Body of pancreas (tissue), 4 donors: ENCODE measurements around the gene JMY. TPM values are rescaled to one million over a fixed set of nuclear protein-coding genes. Genes with fewer than 3 reads are reported as not detected.
A peak's percentile ranks its signal among the peaks of the same experiment; 100 is the strongest.

Experiments used
- ATAC-seq: fragments of 150-250 bp; one replicate; pipeline ENCODE4 v1.9.1; 2016
- DNase-seq, 4 donors: peaks; one replicate each; pipeline ENCODE4 v3.0.0-alpha.2; 2019
- H3K27ac ChIP-seq, 4 donors: fragments of 200-600 bp; sonication (generic); 1 replicate in 3 of 4; 2 replicates in 1 of 4; pipeline versions ENCODE4 v1.5.1 to v1.6.1; 2016 to 2019; ENCODE audit warnings: mild to moderate bottlenecking in 1 of 4, mixed read lengths in 1 of 4, moderate library complexity in 1 of 4
- H3K27me3 ChIP-seq, 2 donors: fragments of 200-600 bp; sonication (generic); one replicate each; pipeline ENCODE4 v1.6.0; 2016; ENCODE audit warnings: mild to moderate bottlenecking in 1 of 2
- H3K36me3 ChIP-seq, 2 donors: fragments of 200-600 bp; sonication (generic); replicated peaks in 1 of 2; 2 replicates each; pipeline ENCODE4 v1.5.1; 2016; ENCODE audit warnings: low read depth in 2 of 2; ENCODE audit not compliant: insufficient read depth in 1 of 2
- H3K4me1 ChIP-seq: fragments of 200-600 bp; sonication (generic); one replicate; pipeline ENCODE4 v1.6.0; 2016
- H3K4me3 ChIP-seq, 2 donors: fragments of 200-600 bp; sonication (generic); 1 replicate in 1 of 2; 2 replicates in 1 of 2; pipeline ENCODE4 v1.5.1; 2016 to 2019
- H3K9me3 ChIP-seq, 3 donors: fragments of 200-600 bp; sonication (generic); 1 replicate in 2 of 3; 2 replicates in 1 of 3; pipeline ENCODE4 v1.5.1; 2016
- CTCF ChIP-seq, 7 experiments: fragments of 450-650 bp in 4 of 7; fragments of 200-600 bp in 3 of 7; sonication (generic) in 3 of 7; IDR thresholded peaks; one replicate each; pipeline ENCODE4 v1.5.1; 2016 to 2019; ENCODE audit warnings: antibody characterized with exemption in 7 of 7
- POLR2A ChIP-seq, 3 donors: fragments of 450-650 bp; IDR thresholded peaks; one replicate each; pipeline ENCODE4 v1.6.1; 2016; ENCODE audit warnings: antibody characterized with exemption in 3 of 3, mild to moderate bottlenecking in 2 of 3
- WGBS, 2 donors: methylation state at CpG; one replicate each; pipeline ENCODE4 v1.1.5; 2017; 5-methylcytosine and 5-hydroxymethylcytosine counted together
- intact Hi-C: fragments of 100-400 bp; cut with DNase I; formaldehyde crosslinking; loops from one replicate; pipeline ENCODE4 v1.15.1; 2023
- total RNA-seq, 2 donors: library from RNA; depleted of rRNA; stranded (reverse); fragments of >200 nt; gene quantifications; one replicate each; pipeline ENCODE4 v1.1.0, GENCODE V29; 2016

The JMY gene
- total RNA-seq, 2 donors from 2014 or later, result 11.9 to 15.8 TPM

DNA sequence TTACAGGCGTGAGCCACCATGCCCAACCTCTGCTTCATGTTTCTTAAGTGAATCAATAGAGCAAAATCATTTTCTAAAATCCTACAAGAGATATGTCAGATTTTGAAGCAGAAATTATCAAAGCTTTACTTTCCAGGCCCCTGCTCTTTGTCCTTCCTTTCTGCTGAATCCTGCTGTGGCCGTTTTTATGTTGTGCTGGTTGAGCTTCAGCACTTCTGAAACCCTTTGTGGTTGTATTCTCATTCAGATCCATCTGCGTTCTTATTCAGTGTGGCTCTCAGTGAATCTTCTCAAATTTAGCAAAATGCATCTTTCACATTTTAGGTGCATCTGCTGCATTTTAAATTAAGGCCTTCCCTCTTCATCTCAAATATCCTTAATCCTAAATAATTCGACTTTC is 26.0 kb downstream of the JMY start:
- no peaks in the 10 kb centered on the region for H3K9me3 ChIP-seq
- intact Hi-C loops, result no loop called here
- DNase-seq (no peak), ATAC-seq (no peak)
- H3K36me3 ChIP-seq, result no peaks in the 10 kb centered on the region
- 80 to 87% methylated on average over 4 of the region's 4 CpGs for WGBS, 2 donors
- no peak overlapping the region for H3K27ac ChIP-seq
- no peak overlapping the region for H3K4me3 ChIP-seq
- TF ChIP-seq CTCF (IDR thresholded peaks at IDR 0.05) (no peak), POLR2A (IDR thresholded peaks at IDR 0.05) (no peak)
- no peaks in the 10 kb centered on the region for H3K27me3 ChIP-seq
- peaks cover 11% of the 10 kb centered on the region for H3K4me1 ChIP-seq

DNA sequence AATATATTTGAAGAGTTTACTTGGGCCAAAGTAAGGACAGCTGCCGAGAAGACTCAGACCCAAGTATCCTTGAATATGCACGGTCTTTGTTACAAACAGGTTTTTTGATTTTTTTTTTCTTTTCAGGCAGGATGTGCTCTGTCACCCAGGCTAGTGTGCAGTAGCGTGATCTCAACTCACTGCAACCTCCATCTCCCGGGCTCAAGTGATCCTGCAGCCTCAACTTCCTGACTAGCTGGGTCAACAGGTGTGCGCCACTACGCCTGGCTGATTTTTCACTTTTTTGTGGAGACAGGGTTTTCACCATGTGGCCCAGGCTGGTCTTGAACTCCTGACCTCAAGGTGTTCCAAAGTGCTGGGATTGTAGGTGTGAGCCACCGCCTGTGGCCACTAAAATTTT is 27.4 kb downstream of the JMY start:
- H3K27me3 ChIP-seq, result no peaks in the 10 kb centered on the region

GRCh38 chr5:79267180-79267579 is 31.2 kb downstream of the JMY start:
- no peak for TF ChIP-seq CTCF (IDR thresholded peaks at IDR 0.05)
- no peak for TF ChIP-seq POLR2A (IDR thresholded peaks at IDR 0.05)
- intact Hi-C loops, result no loop called here
- Histone ChIP-seq H3K4me1 (peaks cover 7% of the 10 kb centered on the region), H3K27ac (no peak overlapping the region), H3K4me3 (no peak overlapping the region), H3K36me3 (no peaks in the 10 kb centered on the region), H3K27me3 (no peaks in the 10 kb centered on the region), H3K9me3 (no peaks in the 10 kb centered on the region)
- DNase-seq (no peak), ATAC-seq (no peak)

More for the DNA sequence above, 27.4 kb downstream of the JMY start:
- H3K9me3 ChIP-seq, result no peaks in the 10 kb centered on the region
- 87 to 88% methylated on average over 6 to 7 of the region's 7 CpGs for WGBS, 2 donors
- intact Hi-C loops, result no loop called here
- H3K27ac ChIP-seq, result no peak overlapping the region
- H3K4me3 ChIP-seq, result no peak overlapping the region
- no peaks in the 10 kb centered on the region for H3K36me3 ChIP-seq
- TF ChIP-seq POLR2A (IDR thresholded peaks at IDR 0.05), result no peak
- TF ChIP-seq CTCF (IDR thresholded peaks at IDR 0.05), result no peak
- H3K4me1 ChIP-seq, result peaks cover 11% of the 10 kb centered on the region
- ATAC-seq (no peak), DNase-seq (no peak)

DNA sequence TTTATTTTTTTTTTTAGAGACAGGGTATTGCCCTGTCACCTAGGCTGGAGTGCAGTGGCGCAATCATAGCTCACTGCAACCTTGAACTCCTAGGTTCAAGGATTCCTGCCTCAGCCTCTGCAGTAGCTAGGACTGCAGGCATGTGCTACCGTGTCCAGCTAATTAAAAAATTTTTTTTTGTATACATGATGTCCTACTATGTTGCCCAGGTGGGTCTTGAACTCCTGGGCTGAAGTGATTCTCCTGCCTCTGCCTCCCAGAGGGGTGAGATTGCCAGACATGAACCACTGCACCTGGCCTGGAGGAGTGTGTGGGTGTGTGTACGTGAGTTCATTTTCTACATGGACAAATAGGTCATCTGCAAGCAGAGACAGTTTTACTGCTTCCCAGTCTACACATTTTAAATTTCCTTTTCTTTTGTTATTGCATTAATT is 33.8 kb downstream of the JMY start:
- TF ChIP-seq CTCF (IDR thresholded peaks at IDR 0.05) (no peak), POLR2A (IDR thresholded peaks at IDR 0.05) (no peak)
- ATAC-seq (peak; percentile 24), DNase-seq (no peak)
- Histone ChIP-seq H3K36me3 (no peaks in the 10 kb centered on the region), H3K27me3 (no peaks in the 10 kb centered on the region), H3K4me3 (no peak overlapping the region), H3K4me1 (no peaks in the 10 kb centered on the region), H3K9me3 (no peaks in the 10 kb centered on the region), H3K27ac (no peak overlapping the region)
- 84 to 92% methylated on average over 3 of the region's 3 CpGs for WGBS, 2 donors
- intact Hi-C loops, result no loop called here

GRCh38 chr5:79273341-79273740 is 37.4 kb downstream of the JMY start:
- Histone ChIP-seq H3K27ac (no peak overlapping the region), H3K4me3 (no peak overlapping the region), H3K4me1 (no peaks in the 10 kb centered on the region), H3K9me3 (no peaks in the 10 kb centered on the region), H3K36me3 (no peaks in the 10 kb centered on the region), H3K27me3 (no peaks in the 10 kb centered on the region)
- no peak for DNase-seq
- TF ChIP-seq POLR2A (IDR thresholded peaks at IDR 0.05) (no peak), CTCF (IDR thresholded peaks at IDR 0.05) (no peak)
- ATAC-seq, result no peak
- WGBS, 2 donors, result 94 to 99% methylated on average over 4 of the region's 4 CpGs
- intact Hi-C loops, result no loop called here
